ENCODE data around the gene GPR31. TPM values are rescaled to one million over a fixed set of nuclear protein-coding genes. Genes with fewer than 3 reads are reported as not detected.
A peak's percentile ranks its signal among the peaks of the same experiment; 100 is the strongest.

Gene GPR31
- total and polyA plus RNA-seq, 2 donors (not counting 1 experiment from before 2014, with no cell fraction given) = not detected

DNA sequence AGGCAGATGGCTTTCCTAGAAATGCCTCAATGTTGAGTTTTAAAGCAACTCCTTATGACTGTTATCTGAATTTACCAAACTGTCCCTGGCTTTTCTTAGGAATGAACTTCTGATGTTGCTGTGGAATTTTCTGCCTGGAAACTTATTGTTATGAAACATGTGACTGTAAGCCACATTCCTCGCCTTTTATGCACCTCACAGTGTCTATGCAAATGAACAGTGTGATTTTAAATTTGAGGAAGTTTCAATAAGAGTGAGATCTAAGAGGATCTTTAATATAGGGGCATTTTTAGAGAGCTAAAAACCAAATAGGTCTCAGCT lies 37.2 kb downstream of the GPR31 start:
- Histone ChIP-seq H3K4me2 (replicated peaks; ENCODE audit: low read depth, low read length, poor library complexity, severe bottlenecking) (peak overlapping the region; percentile 79), H3K4me1 (ENCODE audit: control insufficient read depth in 2 of 2, insufficient read depth in 2 of 2, low read length in 2 of 2) (peaks cover 64 to 77% of the 10 kb centered on the region in 2 donors), H3K4me3 (ENCODE audit: control extremely low read depth in 1 of 5, extremely low read depth in 1 of 5, insufficient read depth in 1 of 5, low read depth in 2 of 5, low read length in 4 of 5) (peak overlapping the region; percentile 62 to 88 (median 72)), H4K20me1 (ENCODE audit: control insufficient read depth, insufficient read depth, low read length, poor library complexity, severe bottlenecking) (no peaks in the 10 kb centered on the region), H3K79me2 (ENCODE audit: control insufficient read depth, insufficient read depth, low read length) (peaks cover 88% of the 10 kb centered on the region), H3K9ac (ENCODE audit: low read length) (peak overlapping the region; percentile 92), H3K27ac (ENCODE audit: low read length in 2 of 2) (peak overlapping the region; percentile 97 to 98), H3K9me3 (ENCODE audit: control extremely low read depth in 1 of 3, control insufficient read depth in 2 of 3, insufficient read depth in 1 of 3, low read length in 2 of 3) (peaks cover 0 to 4% (median 0%) of the 10 kb centered on the region in 3 donors), H3K36me3 (replicated peaks in 1 of 2; ENCODE audit: control extremely low read depth in 1 of 2, control insufficient read depth in 1 of 2, extremely low read depth in 1 of 2, insufficient read depth in 2 of 2, low read length in 1 of 2) (peaks cover 3 to 19% of the 10 kb centered on the region in 2 experiments), H3K27me3 (replicated peaks in 1 of 4; ENCODE audit: control extremely low read depth in 1 of 4, control insufficient read depth in 3 of 4, insufficient read depth in 4 of 4, low read length in 3 of 4) (no peaks in the 10 kb centered on the region), H2AFZ (ENCODE audit: insufficient read depth, low read depth, low read length, poor library complexity, severe bottlenecking) (no peak overlapping the region)
- POLR2A ChIA-PET = interaction anchor here (0.8 to 14.2 kb wide), 5 partner anchors 10 to 164 kb away, joined by 3 to 432 read pairs (median 3); partner anchors contain the start of gene RNASET2
- Mint-ChIP-seq H3K4me3 (peak overlapping the region; percentile 96), H3K9me3 (ENCODE audit: insufficient read depth) (no peaks in the 10 kb centered on the region), H3K4me1 (peaks cover 84% of the 10 kb centered on the region), H3K27ac (peak overlapping the region; percentile 100), H3K27me3 (no peaks in the 10 kb centered on the region)
- TF ChIP-seq, protein P1, sequence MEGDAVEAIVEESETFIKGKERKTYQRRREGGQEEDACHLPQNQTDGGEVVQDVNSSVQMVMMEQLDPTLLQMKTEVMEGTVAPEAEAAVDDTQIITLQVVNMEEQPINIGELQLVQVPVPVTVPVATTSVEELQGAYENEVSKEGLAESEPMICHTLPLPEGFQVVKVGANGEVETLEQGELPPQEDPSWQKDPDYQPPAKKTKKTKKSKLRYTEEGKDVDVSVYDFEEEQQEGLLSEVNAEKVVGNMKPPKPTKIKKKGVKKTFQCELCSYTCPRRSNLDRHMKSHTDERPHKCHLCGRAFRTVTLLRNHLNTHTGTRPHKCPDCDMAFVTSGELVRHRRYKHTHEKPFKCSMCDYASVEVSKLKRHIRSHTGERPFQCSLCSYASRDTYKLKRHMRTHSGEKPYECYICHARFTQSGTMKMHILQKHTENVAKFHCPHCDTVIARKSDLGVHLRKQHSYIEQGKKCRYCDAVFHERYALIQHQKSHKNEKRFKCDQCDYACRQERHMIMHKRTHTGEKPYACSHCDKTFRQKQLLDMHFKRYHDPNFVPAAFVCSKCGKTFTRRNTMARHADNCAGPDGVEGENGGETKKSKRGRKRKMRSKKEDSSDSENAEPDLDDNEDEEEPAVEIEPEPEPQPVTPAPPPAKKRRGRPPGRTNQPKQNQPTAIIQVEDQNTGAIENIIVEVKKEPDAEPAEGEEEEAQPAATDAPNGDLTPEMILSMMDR (IDR thresholded peaks at IDR 0.05) = no peak
- no peak for TF ChIP-seq EZH2 (IDR thresholded peaks at IDR 0.05; ENCODE audit: borderline replicate concordance, insufficient read depth, low read depth, low read length, poor library complexity, severe bottlenecking)
- peak; percentile 19 for ATAC-seq (ENCODE audit: low read depth)
- peak; percentile 81 for DNase-seq
- intact Hi-C loops (cut with micrococcal nuclease) = loop anchor here (10.0 kb wide), 1 partner anchor 736 kb away; the partner anchor contains the start of gene MPC1
- WGBS (ENCODE audit: insufficient coverage) = no CpG with 5 or more reads among the region's 1 CpG
- CTCF ChIA-PET = interaction anchor here (0.6 to 22.6 kb wide), 5 partner anchors 17 to 121 kb away, joined by 3 to 437 read pairs (median 10); partner anchors contain the start of gene CEP43
